Loucy (cell line): Measurements from ENCODE around the gene SUPT20HL2.

ENCODE experiments used
- H2AFZ ChIP-seq: fragments of 200-600 bp; sonication (generic); 2 replicates; pipeline ENCODE4 v1.6.0; 2016; ENCODE audit warnings: antibody characterized with exemption, mild to moderate bottlenecking, low read length, moderate library complexity
- H3F3A ChIP-seq: fragments of 200-600 bp; 2 replicates; pipeline ENCODE4 v1.6.0; 2016; ENCODE audit warnings: antibody characterized with exemption, low read depth, mild to moderate bottlenecking
- H3K27me3 ChIP-seq: fragments of 200-600 bp; sonication (generic); 2 replicates; pipeline ENCODE4 v1.6.1; 2014; ENCODE audit warnings: low read length, mild to moderate bottlenecking; ENCODE audit not compliant: insufficient read depth, poor library complexity, severe bottlenecking
- H3K36me3 ChIP-seq: fragments of 200-600 bp; sonication (generic); 2 replicates; pipeline ENCODE4 v1.6.1; 2016; ENCODE audit warnings: low read length; ENCODE audit not compliant: insufficient read depth
- H3K4me1 ChIP-seq: fragments of 200-600 bp; sonication (generic); 2 replicates; pipeline ENCODE4 v1.5.1; 2014; ENCODE audit warnings: low read length, mild to moderate bottlenecking; ENCODE audit not compliant: insufficient read depth, poor library complexity, severe bottlenecking
- H3K4me2 ChIP-seq: fragments of 200-600 bp; sonication (generic); 2 replicates; pipeline ENCODE4 v1.6.0; 2014; ENCODE audit warnings: antibody characterized with exemption, low read length, low read depth, mild to moderate bottlenecking; ENCODE audit not compliant: poor library complexity, severe bottlenecking
- H3K4me3 ChIP-seq: fragments of 200-600 bp; sonication (generic); 2 replicates; pipeline ENCODE4 v1.5.1; 2014; ENCODE audit warnings: low read length, mild to moderate bottlenecking, mixed read lengths; ENCODE audit not compliant: poor library complexity, severe bottlenecking
- H3K79me2 ChIP-seq: fragments of 200-600 bp; sonication (generic); 2 replicates; pipeline ENCODE4 v1.6.1; 2014; ENCODE audit warnings: low read length; ENCODE audit not compliant: insufficient read depth
- H3K9ac ChIP-seq: fragments of 200-600 bp; sonication (generic); 2 replicates; pipeline ENCODE4 v1.6.0; 2014; ENCODE audit warnings: mild to moderate bottlenecking, low read depth, low read length, moderate library complexity; ENCODE audit not compliant: poor library complexity, severe bottlenecking
- H3K9me2 ChIP-seq: fragments of 200-600 bp; sonication (generic); replicated peaks from 2 replicates; pipeline ENCODE4 v1.6.1; 2016; ENCODE audit warnings: low read depth, low read length, mixed read lengths
- H3K9me3 ChIP-seq: fragments of 200-600 bp; sonication (generic); 2 replicates; pipeline ENCODE4 v1.6.1; 2014; ENCODE audit warnings: mild to moderate bottlenecking, antibody characterized with exemption, low read length, low read depth; ENCODE audit not compliant: insufficient read depth
- H4K20me1 ChIP-seq: fragments of 200-600 bp; sonication (generic); 2 replicates; pipeline ENCODE4 v1.6.0; 2014; ENCODE audit warnings: antibody characterized with exemption, low read length, mild to moderate bottlenecking; ENCODE audit not compliant: insufficient read depth, poor library complexity, severe bottlenecking
- CTCF ChIP-seq: fragments of 200-600 bp; sonication (generic); conservative IDR thresholded peaks from 2 replicates; pipeline ENCODE4 v1.5.1; 2014; ENCODE audit warnings: mild to moderate bottlenecking, antibody characterized with exemption, low read length
- EZH2phosphoT487 ChIP-seq: fragments of 200-600 bp; IDR thresholded peaks from 2 replicates; pipeline ENCODE4 v1.6.1; 2018; ENCODE audit warnings: antibody characterized with exemption, mild to moderate bottlenecking, moderate library complexity, borderline replicate concordance

SUPT20HL2 gene

GRCh38 chrX:24306440-24306839 lies 7.4 kb downstream of the SUPT20HL2 start:
- no peaks in the 10 kb centered on the region for H3F3A ChIP-seq
- no peaks in the 10 kb centered on the region for H3K9me3 ChIP-seq
- H3K36me3 ChIP-seq: no peaks in the 10 kb centered on the region
- no peaks in the 10 kb centered on the region for H3K27me3 ChIP-seq
- no peak overlapping the region for H3K4me3 ChIP-seq
- H3K9ac ChIP-seq: no peak overlapping the region
- H3K4me1 ChIP-seq: no peaks in the 10 kb centered on the region
- H2AFZ ChIP-seq: no peak overlapping the region
- no peak overlapping the region for H3K4me2 ChIP-seq
- H4K20me1 ChIP-seq: no peaks in the 10 kb centered on the region
- H3K9me2 ChIP-seq: no peaks in the 10 kb centered on the region
- H3K79me2 ChIP-seq: no peaks in the 10 kb centered on the region
- TF ChIP-seq EZH2phosphoT487 (no peak), CTCF (no peak)

DNA sequence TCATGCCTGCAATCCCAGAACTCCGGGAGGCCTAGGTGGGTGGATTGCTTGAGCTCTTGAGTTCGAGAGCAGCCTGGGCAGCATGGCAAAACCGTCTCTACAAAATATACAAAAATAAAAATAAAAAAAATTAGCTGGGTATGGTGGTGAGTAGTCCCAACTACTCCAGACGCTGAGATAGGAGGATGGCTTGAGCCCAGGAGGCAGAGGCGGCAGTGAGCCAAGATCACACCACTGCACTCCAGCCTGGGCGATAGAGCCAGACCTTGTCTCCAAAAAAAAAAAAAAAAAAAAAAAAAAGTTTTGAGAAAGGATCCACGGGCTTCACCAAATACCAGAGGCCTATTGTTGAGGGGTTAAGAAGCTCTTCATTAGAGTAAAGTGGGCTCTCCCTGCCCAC lies 8.0 kb downstream of the SUPT20HL2 start:
- Histone ChIP-seq H3K4me1 (no peaks in the 10 kb centered on the region), H3K27me3 (no peaks in the 10 kb centered on the region), H3K36me3 (no peaks in the 10 kb centered on the region), H3F3A (no peaks in the 10 kb centered on the region), H3K4me3 (no peak overlapping the region), H2AFZ (no peak overlapping the region), H3K4me2 (no peak overlapping the region), H3K9ac (no peak overlapping the region), H3K9me2 (no peaks in the 10 kb centered on the region), H3K79me2 (no peaks in the 10 kb centered on the region), H4K20me1 (no peaks in the 10 kb centered on the region), H3K9me3 (no peaks in the 10 kb centered on the region)
- TF ChIP-seq EZH2phosphoT487 (no peak), CTCF (no peak)

- H3K9ac ChIP-seq: no peak overlapping the region
- H3K9me2 ChIP-seq: no peaks in the 10 kb centered on the region
- H2AFZ ChIP-seq: no peak overlapping the region
- H3F3A ChIP-seq: no peaks in the 10 kb centered on the region
- no peaks in the 10 kb centered on the region for H3K9me3 ChIP-seq
- no peak overlapping the region for H3K4me3 ChIP-seq
- H4K20me1 ChIP-seq: no peaks in the 10 kb centered on the region
- no peaks in the 10 kb centered on the region for H3K36me3 ChIP-seq
- H3K79me2 ChIP-seq: no peaks in the 10 kb centered on the region
- no peak for TF ChIP-seq EZH2phosphoT487
- TF ChIP-seq CTCF: no peak
- no peaks in the 10 kb centered on the region for H3K27me3 ChIP-seq
- no peak overlapping the region for H3K4me2 ChIP-seq
- H3K4me1 ChIP-seq: no peaks in the 10 kb centered on the region
These were observed 12.1 kb downstream of the SUPT20HL2 start for GRCh38 chrX:24301806-24302205.
